Stomach (tissue), 9 donors: ENCODE results near the gene SDK2. TPM values are rescaled to one million over a fixed set of nuclear protein-coding genes. Genes with fewer than 3 reads are reported as not detected.

Source experiments
- DNase-seq, 2 donors: peaks; one replicate each; pipeline versions ENCODE4 v3.0.0 to v3.0.0-alpha.2; 2013 to 2019
- H3K27ac ChIP-seq, 5 donors: fragments of 200-600 bp in 4 of 5; sonication (generic) in 4 of 5; one replicate each; pipeline ENCODE4 v1.5.1; 2013 to 2019; ENCODE audit warnings: mild to moderate bottlenecking in 1 of 5, moderate library complexity in 1 of 5
- H3K27me3 ChIP-seq, 3 donors: fragments of 200-600 bp; sonication (generic); one replicate each; pipeline ENCODE4 v1.5.1; 2017 to 2019; ENCODE audit warnings: mixed run types in 1 of 3
- H3K36me3 ChIP-seq, 4 donors: fragments of 200-600 bp; sonication (generic); 1 replicate in 3 of 4; 2 replicates in 1 of 4; pipeline ENCODE4 v1.5.1; 2016 to 2019
- H3K4me1 ChIP-seq, 4 donors: fragments of 200-600 bp; sonication (generic); one replicate each; pipeline ENCODE4 v1.5.1; 2016 to 2019
- H3K4me3 ChIP-seq, 4 donors: fragments of 200-600 bp; sonication (generic) in 3 of 4; one replicate each; pipeline ENCODE4 v1.5.1; 2016 to 2019; ENCODE audit warnings: mild to moderate bottlenecking in 1 of 4
- H3K9me3 ChIP-seq, 4 donors: fragments of 200-600 bp; sonication (generic); one replicate each; pipeline ENCODE4 v1.5.1; 2016 to 2019
- CTCF ChIP-seq, 7 experiments: fragments of 450-650 bp in 4 of 7; fragments of 200-600 bp in 3 of 7; sonication (generic) in 3 of 7; IDR thresholded peaks; one replicate each; pipeline ENCODE4 v1.5.1; 2016 to 2019; ENCODE audit warnings: antibody characterized with exemption in 7 of 7, control low read depth in 2 of 7, mild to moderate bottlenecking in 1 of 7
- EP300 ChIP-seq: sonication (generic); formaldehyde crosslinking; IDR thresholded peaks from one replicate; pipeline ENCODE4 v1.6.1; 2017; ENCODE audit warnings: antibody characterized with exemption
- POLR2A ChIP-seq, 4 donors: fragments of 450-650 bp; IDR thresholded peaks; one replicate each; pipeline ENCODE4 v1.6.1; 2016; ENCODE audit warnings: antibody characterized with exemption in 4 of 4, control low read depth in 2 of 4, mild to moderate bottlenecking in 1 of 4, moderate library complexity in 1 of 4
- POLR2AphosphoS5 ChIP-seq, 3 donors: sonication (generic); formaldehyde crosslinking; IDR thresholded peaks; one replicate each; pipeline ENCODE4 v1.6.1; 2016; ENCODE audit warnings: antibody characterized with exemption in 3 of 3
- WGBS, 5 donors: extraction: QIAGEN DNeasy Blood & Tissue Kit in 3 of 5; methylation state at CpG; one replicate each; pipeline versions ENCODE4 v1.1.5 to v1.1.7; 2013 to 2018; 5-methylcytosine and 5-hydroxymethylcytosine counted together
- intact Hi-C: fragments of 100-400 bp; cut with DNase I; formaldehyde crosslinking; loops from one replicate; pipeline ENCODE4 v1.15.1; 2023; ENCODE audit warnings: low total_unique reads
- polyA plus RNA-seq, 3 donors: library from polyadenylated mRNA; stranded (reverse); fragments of 200-250 nt; gene quantifications; one replicate each; pipeline ENCODE4 v1.2.3, GENCODE V29; 2013
- total RNA-seq, 5 donors: library from RNA; depleted of rRNA; stranded (reverse); fragments of >200 nt; gene quantifications; one replicate each; pipeline versions ENCODE4 v1.1.0 to v1.2.3, GENCODE V29; 2014 to 2016
- donor health status: healthy with polysubstance abuse.
- donor health status: Bipolar disorder and iron deficiency.
- donor health status: healthy.

The SDK2 gene
- total and polyA plus RNA-seq, 8 donors: under 0.01 to 9.6 (median 0.44) TPM; not detected in 1

- WGBS, 5 donors: 65 to 80% (median 79%) methylated on average over 5 of the region's 5 CpGs
Measured at GRCh38 chr17:73468221-73468620, 176.0 kb downstream of the SDK2 start.

GRCh38 chr17:73467651-73468050 is 176.6 kb downstream of the SDK2 start:
- whole genome bisulfite sequencing, 5 donors: 69 to 86% (median 78%) methylated on average over 6 of the region's 6 CpGs
- no peaks in the 10 kb centered on the region for H3K4me1 ChIP-seq
- H3K27ac ChIP-seq: no peak overlapping the region
- no peak overlapping the region for H3K4me3 ChIP-seq
- H3K9me3 ChIP-seq: no peaks in the 10 kb centered on the region
- no peaks in the 10 kb centered on the region for H3K27me3 ChIP-seq
- intact Hi-C loops: no loop called here
- H3K36me3 ChIP-seq: no peaks in the 10 kb centered on the region
- TF ChIP-seq CTCF (IDR thresholded peaks at IDR 0.05): no peak
- TF ChIP-seq EP300: no peak
- TF ChIP-seq POLR2AphosphoS5 (IDR thresholded peaks at IDR 0.05): no peak
- DNase-seq: no peak

More at GRCh38 chr17:73468221-73468620, 176.0 kb downstream of the SDK2 start:
- TF ChIP-seq POLR2AphosphoS5 (IDR thresholded peaks at IDR 0.05) (no peak), EP300 (no peak), POLR2A (IDR thresholded peaks at IDR 0.05) (no peak), CTCF (IDR thresholded peaks at IDR 0.05) (no peak)
- Histone ChIP-seq H3K27me3 (no peaks in the 10 kb centered on the region), H3K4me3 (no peak overlapping the region), H3K27ac (no peak overlapping the region), H3K9me3 (no peaks in the 10 kb centered on the region), H3K36me3 (no peaks in the 10 kb centered on the region), H3K4me1 (no peaks in the 10 kb centered on the region)
- DNase-seq: no peak
- intact Hi-C loops: no loop called here

DNA sequence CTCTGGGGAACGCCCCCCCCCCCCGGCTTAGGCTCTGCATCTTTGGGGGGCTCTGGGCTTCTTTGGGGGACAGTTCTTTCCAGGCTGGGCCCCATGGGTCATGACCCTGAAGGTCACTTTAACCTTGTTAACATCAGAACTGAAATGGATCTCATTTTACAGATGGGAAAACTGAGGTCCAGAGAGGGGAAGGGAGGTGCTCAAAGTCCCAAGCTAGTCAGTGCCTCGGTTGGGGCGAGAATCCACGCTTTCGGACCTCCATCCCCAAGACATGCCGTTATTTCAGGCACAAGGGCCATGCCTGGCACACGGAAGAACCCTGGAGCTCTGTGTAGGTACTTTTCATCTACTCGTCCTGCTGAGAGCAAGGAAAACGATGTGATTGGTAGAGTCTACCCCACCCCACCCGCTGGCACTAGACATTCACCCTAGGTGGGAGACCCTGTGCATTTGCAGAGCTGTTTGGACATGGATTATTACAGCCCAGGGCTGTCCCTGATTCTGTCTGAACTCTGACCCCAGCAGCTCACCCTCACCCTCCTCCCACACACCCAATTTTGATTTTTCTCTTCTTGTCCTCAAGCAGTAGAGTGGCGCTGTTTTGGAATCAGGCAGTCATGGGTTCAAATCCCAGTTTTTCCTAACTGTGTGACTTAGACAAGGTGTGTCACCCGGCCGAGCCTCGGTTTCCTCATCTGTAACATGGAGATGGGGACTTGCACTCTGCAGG is 177.4 kb downstream of the SDK2 start:
- no peaks in the 10 kb centered on the region for H3K4me1 ChIP-seq
- intact Hi-C loops: no loop called here
- 74 to 84% (median 80%) methylated on average over 10 to 15 of the region's 15 CpGs for WGBS, 5 donors
- TF ChIP-seq POLR2AphosphoS5 (IDR thresholded peaks at IDR 0.05) (no peak), CTCF (IDR thresholded peaks at IDR 0.05) (no peak), POLR2A (IDR thresholded peaks at IDR 0.05) (no peak), EP300 (no peak)
- H3K9me3 ChIP-seq: no peaks in the 10 kb centered on the region
- H3K36me3 ChIP-seq: no peaks in the 10 kb centered on the region
- no peaks in the 10 kb centered on the region for H3K27me3 ChIP-seq
- H3K4me3 ChIP-seq: no peak overlapping the region
- no peak overlapping the region for H3K27ac ChIP-seq
- DNase-seq: no peak

DNA sequence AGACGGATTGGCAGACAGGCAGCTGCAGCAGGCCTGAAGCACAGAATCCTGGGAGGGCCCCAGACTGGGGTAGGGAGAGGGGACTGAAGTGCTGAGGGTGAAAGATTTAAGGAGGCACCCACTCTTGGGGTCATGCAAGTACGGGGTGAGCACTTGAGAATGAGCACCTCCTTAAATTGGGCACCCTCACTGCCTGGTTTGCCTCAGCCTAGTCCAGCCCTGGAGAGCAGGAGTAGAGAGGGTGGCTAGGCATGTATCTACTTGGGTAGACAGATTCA is 178.4 kb downstream of the SDK2 start:
- DNase-seq: no peak
- Histone ChIP-seq H3K4me1 (no peaks in the 10 kb centered on the region), H3K27me3 (no peaks in the 10 kb centered on the region), H3K9me3 (no peaks in the 10 kb centered on the region), H3K4me3 (no peak overlapping the region), H3K27ac (no peak overlapping the region), H3K36me3 (no peaks in the 10 kb centered on the region)
- intact Hi-C loops: no loop called here
- TF ChIP-seq CTCF (IDR thresholded peaks at IDR 0.05): no peak
- TF ChIP-seq EP300: no peak
- no peak for TF ChIP-seq POLR2AphosphoS5 (IDR thresholded peaks at IDR 0.05)
- no peak for TF ChIP-seq POLR2A (IDR thresholded peaks at IDR 0.05)
- 70 to 83% (median 83%) methylated on average over 2 of the region's 2 CpGs for WGBS, 5 donors
